ENCODE data around the gene RAG1. TPM values are rescaled to one million over a fixed set of nuclear protein-coding genes. Genes with fewer than 3 reads are reported as not detected.

Gene RAG1
- total and polyA plus RNA-seq, 2 of the 13 experiments (the other 11 are each of a cell fraction or from before 2014, with no cell fraction given), result 0.11 to 0.15 TPM

DNA sequence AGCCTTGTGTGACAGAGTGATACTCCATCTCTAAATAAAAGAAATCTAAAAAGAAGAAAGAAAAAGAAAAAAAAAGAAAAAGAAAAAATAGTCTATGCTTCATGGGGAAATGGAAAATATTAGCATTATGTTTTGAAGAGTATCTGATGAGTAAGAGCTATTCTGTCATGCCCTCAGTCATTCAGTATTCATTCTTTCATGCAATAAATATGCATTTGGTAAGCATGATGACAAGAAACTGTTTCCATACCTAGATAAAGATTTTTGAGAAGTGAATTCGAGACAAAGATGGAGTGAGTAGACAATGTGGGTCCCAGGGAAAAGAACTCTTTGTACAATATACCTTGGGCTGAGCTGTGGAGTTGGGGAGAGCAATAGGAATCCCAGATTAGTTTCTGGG lies 20.3 kb downstream of the RAG1 start:
- in situ Hi-C loops (cut with HindIII; ENCODE audit: extremely low pct_ligation_motif_present, low pct_unique_long_range_greater_than_20kb), result no loop called here
- ATAC-seq (no peak), FAIRE-seq (no peak), DNase-seq (ENCODE audit: low spot score) (no peak)
- POLR2A ChIA-PET, result no interaction called here
- Histone ChIP-seq H3K9ac (ENCODE audit: insufficient read depth, low read depth, low read length) (no peak overlapping the region), H4K20me1 (ENCODE audit: insufficient read depth, low read length) (no peaks in the 10 kb centered on the region), H3K9me3 (ENCODE audit: low read length) (no peaks in the 10 kb centered on the region), H3K4me2 (ENCODE audit: low read depth, low read length) (no peak overlapping the region), H3K79me2 (ENCODE audit: insufficient read depth, low read length) (no peaks in the 10 kb centered on the region), H3K4me1 (ENCODE audit: insufficient read depth, low read length) (no peaks in the 10 kb centered on the region), H3K4me3 (replicated peaks in 1 of 3; ENCODE audit: insufficient read depth in 1 of 3, low read depth in 2 of 3, low read length in 3 of 3) (no peak overlapping the region), H3K27me3 (ENCODE audit: control insufficient read depth in 1 of 2, insufficient read depth in 2 of 2, low read length in 2 of 2) (0 out of 5 replicates have a peak, but pooled peaks cover 0 to 3% of the 10 kb centered on the region in 2 experiments), H2AFZ (ENCODE audit: low read length) (no peak overlapping the region), H3K27ac (ENCODE audit: extremely low read length, insufficient read depth, low read length) (no peak overlapping the region), H3K36me3 (replicated peaks in 1 of 2; ENCODE audit: control insufficient read depth in 1 of 2, insufficient read depth in 2 of 2, low read length in 2 of 2) (no peaks in the 10 kb centered on the region)
- BruUV-seq (replicated peaks), result no TSS peak
- WGBS (ENCODE audit: low lambda C conversion rate), result 0% methylated on average over 1 of the region's 1 CpG
- intact Hi-C loops (cut with micrococcal nuclease; ENCODE audit: unreplicated experiment), result loop anchor here (10.0 kb wide), 1 partner anchor 73 kb away; the partner anchor contains the start of gene TRAF6
- TF ChIP-seq XRCC5 (optimal IDR thresholded peaks at IDR 0.05; ENCODE audit: low read length), result no peak
- TF ChIP-seq, protein P1, sequence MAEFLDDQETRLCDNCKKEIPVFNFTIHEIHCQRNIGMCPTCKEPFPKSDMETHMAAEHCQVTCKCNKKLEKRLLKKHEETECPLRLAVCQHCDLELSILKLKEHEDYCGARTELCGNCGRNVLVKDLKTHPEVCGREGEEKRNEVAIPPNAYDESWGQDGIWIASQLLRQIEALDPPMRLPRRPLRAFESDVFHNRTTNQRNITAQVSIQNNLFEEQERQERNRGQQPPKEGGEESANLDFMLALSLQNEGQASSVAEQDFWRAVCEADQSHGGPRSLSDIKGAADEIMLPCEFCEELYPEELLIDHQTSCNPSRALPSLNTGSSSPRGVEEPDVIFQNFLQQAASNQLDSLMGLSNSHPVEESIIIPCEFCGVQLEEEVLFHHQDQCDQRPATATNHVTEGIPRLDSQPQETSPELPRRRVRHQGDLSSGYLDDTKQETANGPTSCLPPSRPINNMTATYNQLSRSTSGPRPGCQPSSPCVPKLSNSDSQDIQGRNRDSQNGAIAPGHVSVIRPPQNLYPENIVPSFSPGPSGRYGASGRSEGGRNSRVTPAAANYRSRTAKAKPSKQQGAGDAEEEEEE (CRISPR knock-in tag; IDR thresholded peaks at IDR 0.05; ENCODE audit: borderline replicate concordance), result no peak
- no peak for TF ChIP-seq ZNF839 (CRISPR knock-in tag; IDR thresholded peaks at IDR 0.05; ENCODE audit: borderline replicate concordance)
- TF ChIP-seq, protein P2, sequence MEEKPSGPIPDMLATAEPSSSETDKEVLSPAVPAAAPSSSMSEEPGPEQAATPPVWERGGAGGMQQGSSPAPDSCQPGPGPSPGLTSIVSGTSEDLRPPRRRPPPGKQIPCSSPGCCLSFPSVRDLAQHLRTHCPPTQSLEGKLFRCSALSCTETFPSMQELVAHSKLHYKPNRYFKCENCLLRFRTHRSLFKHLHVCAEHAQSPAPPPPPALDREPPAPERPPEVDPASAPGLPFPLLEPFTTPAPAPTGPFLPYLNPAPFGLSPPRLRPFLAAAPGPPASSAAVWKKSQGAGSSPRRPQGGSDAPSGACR (CRISPR knock-in tag; IDR thresholded peaks at IDR 0.05), result no peak
- no peak for TF ChIP-seq MIER2 (CRISPR knock-in tag; IDR thresholded peaks at IDR 0.05)
- no peak for TF ChIP-seq DNMT3B (CRISPR knock-in tag; conservative IDR thresholded peaks at IDR 0.05)
- TF ChIP-seq, protein P3, sequence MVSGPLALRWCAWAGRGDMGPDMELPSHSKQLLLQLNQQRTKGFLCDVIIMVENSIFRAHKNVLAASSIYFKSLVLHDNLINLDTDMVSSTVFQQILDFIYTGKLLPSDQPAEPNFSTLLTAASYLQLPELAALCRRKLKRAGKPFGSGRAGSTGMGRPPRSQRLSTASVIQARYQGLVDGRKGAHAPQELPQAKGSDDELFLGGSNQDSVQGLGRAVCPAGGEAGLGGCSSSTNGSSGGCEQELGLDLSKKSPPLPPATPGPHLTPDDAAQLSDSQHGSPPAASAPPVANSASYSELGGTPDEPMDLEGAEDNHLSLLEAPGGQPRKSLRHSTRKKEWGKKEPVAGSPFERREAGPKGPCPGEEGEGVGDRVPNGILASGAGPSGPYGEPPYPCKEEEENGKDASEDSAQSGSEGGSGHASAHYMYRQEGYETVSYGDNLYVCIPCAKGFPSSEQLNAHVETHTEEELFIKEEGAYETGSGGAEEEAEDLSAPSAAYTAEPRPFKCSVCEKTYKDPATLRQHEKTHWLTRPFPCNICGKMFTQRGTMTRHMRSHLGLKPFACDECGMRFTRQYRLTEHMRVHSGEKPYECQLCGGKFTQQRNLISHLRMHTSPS (CRISPR knock-in tag; IDR thresholded peaks at IDR 0.05; ENCODE audit: low read depth), result no peak
- no peak for TF ChIP-seq ZNF781 (CRISPR knock-in tag; IDR thresholded peaks at IDR 0.05; ENCODE audit: borderline replicate concordance, not compliant biosample characterization)
- TF ChIP-seq POLR2G (IDR thresholded peaks at IDR 0.05; ENCODE audit: low read depth, low read length), result no peak
- no peak for TF ChIP-seq CREB1 (IDR thresholded peaks at IDR 0.05)
- no peak for TF ChIP-seq CREB1 (CRISPR knock-in tag; IDR thresholded peaks at IDR 0.05)
- no peak for TF ChIP-seq ZNF841 (CRISPR knock-in tag; IDR thresholded peaks at IDR 0.05; ENCODE audit: borderline replicate concordance)
- CTCF ChIA-PET (ENCODE audit: low intra/inter-chr PET ratio, low total read pairs), result no interaction called here
